Astrocyte of the spinal cord (primary cell): ENCODE results near the gene LAMA3.

Experiments used
- DNase-seq: peaks from one replicate; pipeline ENCODE4 v3.0.0; 2011; ENCODE audit warnings: low read depth, low spot score
- H3K4me3 ChIP-seq: 2 replicates; pipeline ENCODE4 v1.5.1; 2011; ENCODE audit warnings: low read depth, mild to moderate bottlenecking, low read length, moderate library complexity
- CTCF ChIP-seq: IDR thresholded peaks from 2 replicates; pipeline ENCODE4 v1.5.1; 2012; ENCODE audit warnings: low read depth, mild to moderate bottlenecking, low read length, inconsistent platforms
- in situ Hi-C: cut with HindIII; loops from 2 replicates; pipeline ENCODE4 v1.10.0; 2017; ENCODE audit warnings: low sequenced_read_pairs

The LAMA3 gene

GRCh38 chr18:23682472-23682871 is 6.8 kb upstream of the LAMA3 start:
- H3K4me3 ChIP-seq: no peak overlapping the region
- no peak for TF ChIP-seq CTCF
- in situ Hi-C loops: no loop called here
- no peak for DNase-seq

- no peak for TF ChIP-seq CTCF
- no peak overlapping the region for H3K4me3 ChIP-seq
- DNase-seq: no peak
- in situ Hi-C loops: no loop called here
Measured at GRCh38 chr18:23683155-23683554, 6.1 kb upstream of the LAMA3 start.

- DNase-seq: no peak
- in situ Hi-C loops: no loop called here
- no peak overlapping the region for H3K4me3 ChIP-seq
- TF ChIP-seq CTCF: no peak
Measured at GRCh38 chr18:23683671-23684070, 5.6 kb upstream of the LAMA3 start.

- DNase-seq: no peak
- in situ Hi-C loops: no loop called here
- no peak overlapping the region for H3K4me3 ChIP-seq
- TF ChIP-seq CTCF: no peak
Measured at GRCh38 chr18:23684515-23685197, 4.6 kb upstream of the LAMA3 start.

GRCh38 chr18:23688528-23688927 is 725 bp upstream of the LAMA3 start:
- no peak for TF ChIP-seq CTCF
- in situ Hi-C loops: no loop called here
- no peak for DNase-seq
- H3K4me3 ChIP-seq: no peak overlapping the region

GRCh38 chr18:23689616-23690504 is 607 bp downstream of the LAMA3 start:
- peak overlapping the region; percentile 28 for H3K4me3 ChIP-seq
- no peak for TF ChIP-seq CTCF
- DNase-seq: no peak
- in situ Hi-C loops: no loop called here
